Stimulated activated CD8-positive, alpha-beta memory T cell treated with anti-CD3 and anti-CD28 coated beads, Interleukin-12 subunit alpha, Interleukin-12 subunit beta, amount 100 ng/mL, for 24 hours (primary cell): ENCODE measurements around the gene MSMB.
"Not testable (repeated sequence)": the region's sequence is repeated elsewhere in the genome, so short reads cannot be mapped to it uniquely, and the experiment has no call there.

Experiments
- DNase-seq: peaks from one replicate; pipeline ENCODE4 v3.0.0-alpha.2; 2020; ENCODE audit errors: extremely low read depth

The MSMB gene

DNA sequence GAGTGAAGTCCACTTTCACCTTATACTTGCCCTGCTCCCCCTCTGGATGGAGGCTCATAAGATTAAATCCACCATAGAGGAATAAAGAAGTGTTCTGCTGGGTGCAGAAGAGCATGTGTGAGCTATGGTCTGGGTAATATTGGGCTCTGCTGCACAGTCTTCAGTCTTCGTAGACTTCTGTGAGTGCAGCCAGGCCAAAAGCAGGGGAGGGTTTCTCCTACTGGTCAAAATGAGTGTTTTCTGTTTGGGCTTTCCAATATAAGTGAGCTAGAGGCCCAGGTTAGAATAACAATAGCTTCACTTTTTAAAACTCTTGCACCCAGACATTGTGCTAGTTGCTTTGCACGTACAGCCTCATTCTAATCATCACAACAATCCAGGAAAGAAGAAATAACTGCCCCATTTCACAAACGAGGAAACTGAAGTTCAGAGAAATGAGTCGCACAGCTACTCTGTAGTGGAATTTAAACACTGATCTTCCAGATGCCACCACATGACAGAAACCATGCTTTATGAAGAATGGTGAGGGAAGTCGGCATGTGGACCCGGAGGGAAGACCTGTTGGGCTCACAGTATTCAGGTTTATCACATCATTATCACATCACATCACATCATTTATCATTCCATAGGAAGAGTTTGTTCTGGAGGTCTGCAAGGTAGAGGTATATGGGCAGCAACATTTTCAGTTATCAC, 23.8 kb upstream of the MSMB start:
- DNase-seq, result no peak

DNA sequence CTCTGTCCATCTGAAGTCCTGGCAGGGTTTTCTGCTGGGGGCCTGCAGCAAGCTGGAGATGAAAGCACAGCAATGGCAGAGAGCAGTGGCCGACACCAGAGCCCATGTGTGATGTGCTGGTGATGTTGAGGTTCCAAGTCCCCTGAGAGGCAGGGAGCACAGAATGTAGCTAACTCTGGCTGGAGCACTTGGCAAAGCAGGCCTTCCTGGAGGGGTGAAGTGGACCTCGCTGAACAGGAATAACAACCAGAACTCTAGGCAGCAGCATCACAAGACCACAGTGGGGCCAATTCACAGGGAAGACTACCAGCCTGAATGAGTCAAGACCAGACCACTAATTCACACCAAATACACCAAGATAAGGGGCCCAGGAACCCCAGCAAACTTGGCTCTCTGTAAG, 22.8 kb upstream of the MSMB start:
- no peak for DNase-seq

DNA sequence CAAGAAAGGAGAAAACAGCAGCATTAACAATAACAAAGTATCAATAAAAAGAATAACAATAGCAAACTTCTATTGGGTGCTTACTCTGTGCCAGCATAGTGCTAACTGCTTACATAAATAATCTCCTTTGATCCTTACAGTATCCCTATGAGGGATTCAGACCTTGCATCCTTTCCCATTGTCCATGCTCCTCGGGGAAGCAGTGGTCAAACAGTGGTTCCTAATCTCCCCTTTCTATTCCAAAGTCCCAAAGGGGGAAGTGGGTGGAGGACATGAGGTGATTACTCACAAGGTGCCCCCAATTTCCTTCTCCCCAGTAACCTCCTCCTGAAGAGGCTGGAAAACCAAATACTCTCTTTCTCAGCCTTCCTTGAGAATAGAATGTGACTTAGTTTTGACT, 22.0 kb upstream of the MSMB start:
- DNase-seq, result no peak

DNA sequence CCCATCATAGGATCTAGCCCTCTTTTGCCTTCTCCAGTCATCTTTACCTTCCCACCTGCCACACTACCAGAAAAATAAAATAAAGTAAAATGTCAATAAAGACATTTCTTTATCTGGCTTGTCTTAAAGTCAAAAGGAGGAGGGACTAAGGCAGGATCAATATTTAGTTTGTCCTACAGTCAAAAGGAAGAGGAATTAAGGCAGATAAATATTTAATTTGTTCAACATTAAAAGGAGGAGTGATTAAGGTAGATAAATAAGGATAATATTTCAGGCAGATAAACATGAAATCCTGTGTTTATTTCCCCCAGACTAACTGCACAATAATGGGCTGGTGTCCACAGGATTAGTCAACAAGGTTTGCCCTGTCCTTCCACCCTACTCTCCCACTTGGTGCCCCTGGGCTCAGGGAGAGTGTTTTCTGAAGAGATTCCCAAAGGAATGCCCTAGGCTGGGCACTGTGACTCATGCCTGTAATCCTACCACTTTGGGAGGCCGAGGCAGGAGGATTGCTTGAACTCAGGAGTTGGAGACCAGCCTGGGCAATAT, 18.3 kb upstream of the MSMB start:
- DNase-seq, result no peak

DNA sequence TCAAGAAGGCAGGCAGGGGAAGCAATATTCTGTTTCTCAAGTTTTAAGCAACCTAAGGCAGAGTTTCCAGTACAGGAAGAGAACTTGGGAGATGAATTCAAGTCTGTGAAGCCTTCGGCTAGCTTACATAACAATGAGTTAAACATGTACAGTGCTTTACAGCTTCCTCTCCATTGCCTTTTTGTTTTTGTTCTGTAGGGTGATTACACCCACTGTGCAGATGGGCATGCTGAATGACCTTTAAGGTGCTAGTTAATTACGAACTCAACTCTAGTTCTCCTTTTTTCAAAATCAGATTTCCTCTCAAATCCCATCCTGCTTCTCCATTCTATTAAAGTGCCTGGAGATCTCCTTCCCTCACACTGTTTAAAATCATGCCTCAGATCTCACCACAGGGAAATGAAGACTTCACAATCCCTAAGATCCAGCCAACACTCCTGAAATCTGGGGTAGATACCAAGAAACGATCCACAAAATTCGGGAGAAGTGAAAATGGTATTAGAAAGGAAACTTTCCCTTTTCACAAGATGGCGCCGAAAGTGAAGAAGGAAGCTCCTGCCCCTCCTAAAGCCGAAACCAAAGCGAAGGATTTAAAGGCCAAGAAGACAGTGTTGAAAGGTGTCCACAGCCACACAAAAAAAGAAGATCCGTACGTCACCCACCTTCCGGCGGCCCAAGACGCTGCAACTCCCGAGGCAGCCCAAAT, 16.8 kb upstream of the MSMB start:
- DNase-seq, result no peak

DNA sequence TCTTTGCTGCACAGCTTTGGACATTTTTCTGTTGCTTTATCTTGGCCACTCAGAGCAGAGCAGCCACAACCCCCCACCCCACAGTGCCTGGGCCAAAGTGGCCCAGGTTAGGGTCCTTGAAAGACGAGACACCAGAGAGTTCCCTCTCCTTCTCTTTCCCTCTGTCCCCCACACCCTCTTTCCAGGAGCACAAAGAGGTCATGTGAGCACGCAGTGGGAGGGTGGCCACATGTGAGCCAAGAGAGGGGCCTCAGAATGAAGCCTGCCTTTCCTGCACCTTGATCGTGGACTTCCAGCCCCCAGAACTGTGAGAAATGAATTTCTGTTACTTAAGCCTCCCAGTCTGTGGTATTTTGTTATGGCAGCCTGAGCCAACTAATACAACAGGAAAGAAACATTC, 14.6 kb upstream of the MSMB start:
- no peak for DNase-seq

DNA sequence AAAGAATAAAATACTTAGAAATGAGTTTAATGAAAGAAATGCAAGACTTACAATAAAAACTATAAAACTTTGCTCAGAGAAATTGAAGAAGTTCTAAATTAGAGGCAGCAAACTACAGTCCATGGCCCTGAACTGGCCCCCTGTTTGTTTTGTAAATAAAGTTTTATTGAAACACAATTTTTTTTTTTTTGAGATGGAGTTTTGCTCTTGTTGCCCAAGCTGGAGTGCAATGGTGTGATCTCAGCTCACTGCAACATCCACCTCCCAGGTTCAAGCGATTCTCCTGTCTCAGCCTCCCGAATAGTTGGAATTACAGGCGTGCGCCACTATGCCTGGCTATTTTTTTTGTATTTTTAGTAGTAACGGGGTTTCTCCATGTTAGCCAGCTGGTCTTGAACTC, 11.9 kb upstream of the MSMB start:
- not testable (repeated sequence) for DNase-seq

DNA sequence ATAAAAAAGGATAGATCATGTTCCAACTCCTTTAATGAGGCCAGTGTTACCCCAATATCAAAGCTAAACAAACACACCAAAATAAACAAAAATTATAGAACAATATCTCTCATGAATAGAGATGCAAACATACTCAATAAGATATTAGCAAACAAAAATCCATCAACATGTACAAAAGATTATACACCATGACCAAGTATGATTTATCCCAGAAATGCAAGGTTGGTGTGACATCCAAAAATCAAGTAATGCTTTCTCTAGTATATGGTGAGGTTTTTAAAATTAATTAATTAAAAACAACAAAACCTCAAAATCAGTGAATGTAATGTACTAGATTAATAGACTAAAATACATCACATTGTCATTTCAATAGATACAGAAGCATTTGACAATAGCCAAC, 11.0 kb upstream of the MSMB start:
- DNase-seq, result no peak

DNA sequence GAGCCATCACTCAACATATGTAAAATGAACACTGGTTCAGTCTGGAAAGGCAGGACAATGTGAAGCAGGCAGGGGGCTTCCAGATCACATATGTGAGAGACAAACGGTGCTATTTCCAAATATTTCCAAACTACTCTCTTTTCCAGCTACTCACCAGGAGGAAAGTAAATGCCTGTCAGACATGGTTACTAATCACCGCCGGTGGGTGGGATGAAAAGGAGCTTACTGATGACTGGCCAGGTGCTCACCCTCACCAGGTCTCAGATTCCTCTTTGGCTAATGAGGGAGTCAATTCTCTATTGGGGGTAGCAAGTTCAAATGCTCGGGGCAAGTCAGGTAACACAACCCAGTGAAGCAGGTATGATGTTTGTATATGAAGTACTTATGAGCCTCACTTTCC, 9.7 kb upstream of the MSMB start:
- no peak for DNase-seq

DNA sequence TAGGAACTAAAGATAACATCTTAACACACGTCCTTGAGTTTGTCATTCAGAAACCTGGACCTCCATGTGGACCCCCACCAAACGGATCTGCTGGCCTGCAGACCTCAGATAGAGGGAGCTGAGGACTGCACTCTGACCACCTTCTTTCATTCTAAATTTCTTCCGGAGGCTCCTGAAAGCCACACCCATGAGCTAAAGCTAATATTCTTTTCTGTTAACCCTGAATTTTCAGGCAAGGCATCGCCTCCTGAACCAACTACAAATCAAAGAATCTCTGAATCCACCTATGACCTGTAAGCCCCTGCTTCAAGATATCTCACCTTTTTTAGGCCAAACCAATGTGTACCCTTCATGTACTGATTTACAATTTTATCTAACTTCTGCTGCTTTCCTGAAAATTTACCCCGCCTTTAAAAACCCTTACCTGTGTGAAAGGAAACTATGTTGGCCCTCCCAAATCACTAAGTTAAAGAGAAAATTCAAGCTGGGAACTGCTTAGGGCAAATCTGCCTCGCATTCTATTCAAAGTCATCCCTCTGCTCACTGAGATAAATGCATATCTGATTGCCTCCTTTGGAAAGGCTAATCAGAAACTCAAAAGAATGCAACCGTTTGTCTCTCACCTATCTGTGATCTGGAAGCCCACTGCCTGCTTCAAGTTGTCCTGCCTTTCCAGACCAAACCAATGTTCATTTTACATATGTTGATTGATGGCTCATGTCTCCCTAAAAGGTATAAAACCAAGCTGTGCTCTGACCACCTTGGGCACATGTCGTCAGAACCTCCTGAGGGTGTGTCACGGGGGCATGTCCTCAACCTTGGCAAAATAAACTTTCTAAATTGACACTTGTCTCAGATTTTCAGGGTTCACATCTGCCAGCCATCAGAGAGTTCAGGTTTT, 7.7 kb upstream of the MSMB start:
- no peak for DNase-seq

DNA sequence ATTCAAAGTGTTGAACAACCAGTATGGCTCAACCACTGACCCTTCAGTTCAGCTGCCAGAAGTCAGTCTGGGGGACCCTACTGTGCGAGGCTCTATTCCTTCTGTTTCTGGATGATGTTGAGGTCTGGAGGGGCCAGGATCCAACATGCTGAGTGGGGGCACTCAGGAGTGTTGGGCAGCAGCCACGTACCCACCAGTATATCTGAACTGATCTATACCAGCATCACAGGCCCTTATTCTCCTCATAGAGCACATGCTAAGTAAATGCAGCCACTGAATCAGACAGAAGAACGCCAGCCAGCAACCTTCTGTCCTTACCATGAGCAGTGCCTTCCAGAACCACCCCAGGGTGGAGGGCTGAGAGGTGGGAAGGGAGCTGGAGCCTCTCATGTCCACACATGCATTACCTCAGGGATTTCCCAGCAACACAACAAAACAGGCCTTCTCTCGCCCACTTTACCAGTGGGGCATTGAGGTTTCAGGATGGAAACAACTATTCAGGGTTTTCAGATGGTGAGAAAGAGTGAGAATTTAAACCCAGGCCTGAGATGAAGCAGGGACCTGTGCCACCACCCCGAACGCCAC, 6.8 kb upstream of the MSMB start:
- DNase-seq, result no peak

DNA sequence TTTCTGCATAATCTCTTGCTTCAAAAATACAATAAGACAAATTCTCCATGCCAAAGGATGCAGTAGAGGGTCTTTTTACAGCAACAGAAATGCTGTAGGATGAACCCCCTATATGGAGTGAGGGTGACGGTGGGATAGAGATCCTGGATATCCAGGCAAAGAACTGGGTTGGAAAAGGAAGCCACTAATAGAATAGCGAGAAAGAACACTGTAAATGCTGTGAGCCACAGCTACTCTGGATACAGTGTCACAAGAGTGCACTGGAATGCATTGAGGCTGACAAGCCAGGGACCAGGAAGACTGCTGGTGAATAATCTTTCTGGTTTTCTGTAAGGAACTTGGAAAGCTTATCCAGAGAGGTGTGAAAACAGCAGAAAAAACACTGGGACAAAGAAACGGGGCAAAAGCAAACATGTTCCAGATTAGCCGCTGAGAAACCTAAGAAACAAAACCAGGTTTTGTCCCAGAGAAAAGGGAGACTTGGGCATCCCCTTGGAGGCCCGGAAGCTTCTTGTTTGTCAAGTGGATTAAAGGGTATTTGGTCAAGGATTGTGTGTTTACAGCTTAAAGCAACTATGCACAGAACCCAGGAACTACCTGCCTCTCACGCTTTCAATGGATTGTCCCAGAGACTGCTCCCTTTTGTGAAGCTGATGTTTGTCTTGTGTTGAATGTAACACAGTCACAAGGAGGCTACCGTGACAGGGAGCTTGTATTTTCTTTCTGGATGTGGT, 6.2 kb upstream of the MSMB start:
- DNase-seq, result no peak

DNA sequence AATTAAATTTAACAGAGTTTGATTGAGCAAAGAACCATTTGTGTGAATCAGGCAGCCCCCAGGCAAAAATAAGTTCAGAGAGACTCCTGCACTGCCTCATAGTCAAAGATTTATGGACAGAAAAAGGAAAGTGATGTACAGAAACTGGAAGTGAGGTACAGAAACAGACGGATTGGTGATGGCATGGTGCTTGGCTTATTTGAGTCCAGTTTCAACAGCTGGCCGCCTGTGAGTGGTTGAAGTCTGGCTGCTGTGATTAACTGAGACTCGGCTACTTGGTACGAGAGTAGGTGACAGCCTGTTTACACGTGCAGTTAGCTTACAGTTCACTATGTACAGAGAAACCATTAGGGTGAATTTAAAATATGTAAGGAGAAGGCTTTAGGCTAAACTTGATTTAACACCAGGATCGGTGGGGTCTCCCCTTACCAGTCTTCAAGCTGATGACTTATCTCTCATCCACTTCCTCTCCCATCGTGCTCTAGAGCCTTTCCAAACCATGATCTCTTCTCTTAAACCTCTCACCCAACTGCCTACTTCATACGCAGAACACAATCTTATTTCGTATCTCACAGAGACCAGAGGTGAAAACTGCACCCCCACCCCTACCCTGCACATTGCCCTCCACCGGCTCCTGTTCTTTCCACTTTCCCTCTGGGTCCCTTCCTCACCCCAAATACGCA, 5.0 kb upstream of the MSMB start:
- DNase-seq, result no peak

DNA sequence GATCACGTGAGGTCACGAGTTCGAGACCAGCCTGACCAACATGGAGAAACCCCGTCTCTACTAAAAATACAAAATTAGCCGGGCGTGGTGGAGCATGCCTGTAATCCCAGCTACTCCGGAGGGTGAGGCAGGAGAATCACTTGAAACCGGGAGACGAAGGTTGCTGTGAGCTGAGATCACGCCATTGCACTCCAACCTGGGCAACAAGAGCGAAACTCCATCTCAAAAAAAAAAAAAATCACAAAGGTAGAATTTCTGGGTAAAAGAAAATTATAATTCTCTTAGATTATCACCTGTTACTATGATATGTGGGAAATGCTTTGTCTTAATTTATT, 3.4 kb upstream of the MSMB start:
- DNase-seq, result not testable (repeated sequence)

DNA sequence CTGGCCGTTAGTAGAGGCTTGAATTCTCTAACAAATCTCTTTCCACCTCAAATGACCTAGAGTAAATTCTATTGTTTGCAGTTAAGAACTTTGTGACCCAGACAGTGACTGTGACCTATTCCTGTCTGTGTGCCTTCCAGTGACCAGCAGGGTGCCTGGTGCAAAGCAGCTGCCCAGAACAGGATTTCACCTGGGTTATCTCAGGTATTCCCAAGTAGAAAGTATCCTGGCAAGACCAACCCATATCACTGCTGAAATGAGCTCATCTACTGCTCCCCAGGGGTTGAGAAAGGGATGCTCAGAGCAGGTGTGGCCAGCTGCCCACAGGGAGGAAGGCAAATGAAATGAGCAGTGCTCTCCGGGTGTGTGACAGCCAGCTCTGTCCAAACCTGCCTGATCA, 2.1 kb upstream of the MSMB start:
- DNase-seq, result no peak

DNA sequence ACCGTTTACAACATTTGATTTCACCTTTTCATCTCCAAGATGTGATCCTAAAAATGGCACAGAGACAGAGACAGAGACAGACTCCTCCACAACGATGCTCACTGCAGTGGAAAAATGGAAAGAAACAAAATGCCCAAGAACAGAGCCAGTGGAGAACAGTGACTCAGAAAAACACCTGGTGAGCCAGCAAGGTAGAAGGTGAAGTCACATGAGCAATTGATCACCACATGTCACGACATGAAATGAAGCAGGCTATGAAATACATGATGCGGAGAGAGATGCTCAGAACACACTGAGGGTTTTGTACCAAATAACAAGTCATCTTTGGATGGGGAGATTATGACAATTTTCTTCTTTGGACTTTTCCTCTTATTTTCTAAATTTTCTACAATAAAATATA, 3.5 kb downstream of the MSMB start:
- no peak for DNase-seq

DNA sequence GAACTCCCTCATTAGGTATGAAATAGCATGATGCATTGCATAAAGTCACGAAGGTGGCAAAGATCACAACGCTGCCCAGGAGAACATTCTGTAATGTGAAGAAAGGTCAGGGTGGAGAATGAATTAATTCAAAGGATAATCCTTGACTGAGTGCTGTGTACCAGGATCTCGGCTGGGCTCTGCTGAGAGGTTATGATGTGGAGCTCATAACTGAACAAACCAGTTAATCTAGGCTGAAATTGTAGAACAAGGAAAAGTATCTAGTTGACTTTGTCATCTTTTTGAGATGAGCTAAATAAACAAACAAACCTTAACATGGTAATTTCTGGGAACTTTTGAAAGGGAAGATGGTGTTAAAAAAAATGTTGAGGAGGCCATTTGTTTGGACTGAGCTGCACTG, 6.1 kb downstream of the MSMB start:
- no peak for DNase-seq

DNA sequence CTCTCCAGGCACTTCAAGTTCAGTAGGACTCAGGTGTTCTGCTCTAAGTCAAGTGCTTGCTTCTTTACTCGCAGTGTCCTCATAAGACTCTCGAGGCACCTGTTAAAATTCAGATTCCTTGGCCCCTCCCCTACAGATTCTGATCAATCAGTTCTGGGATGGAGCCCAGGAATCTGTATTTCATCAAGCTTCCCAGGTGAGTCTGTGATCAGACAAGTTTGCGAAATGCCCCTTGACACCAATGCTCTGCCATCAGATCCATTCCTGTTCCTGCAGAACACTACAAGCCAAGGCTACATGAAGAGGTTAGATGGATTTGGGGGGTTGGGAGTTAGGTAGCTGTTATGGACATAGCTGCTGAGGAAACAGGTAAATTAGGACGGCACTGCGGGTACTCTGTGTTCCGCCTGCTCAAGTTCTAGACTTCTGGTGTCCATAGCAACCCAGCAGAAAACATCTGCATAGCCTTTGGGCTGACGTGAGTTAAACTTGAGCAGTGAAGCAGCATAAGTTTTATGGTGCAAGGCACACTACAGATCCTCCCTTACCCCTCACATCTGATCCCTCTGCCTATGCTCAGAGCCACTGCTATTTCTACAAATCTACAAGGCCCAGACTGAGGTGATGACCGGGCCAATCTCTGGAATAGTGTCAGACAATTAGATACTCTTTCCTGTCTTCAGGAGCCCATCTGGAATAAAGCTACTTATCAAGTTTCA, 8.8 kb downstream of the MSMB start:
- DNase-seq, result no peak

DNA sequence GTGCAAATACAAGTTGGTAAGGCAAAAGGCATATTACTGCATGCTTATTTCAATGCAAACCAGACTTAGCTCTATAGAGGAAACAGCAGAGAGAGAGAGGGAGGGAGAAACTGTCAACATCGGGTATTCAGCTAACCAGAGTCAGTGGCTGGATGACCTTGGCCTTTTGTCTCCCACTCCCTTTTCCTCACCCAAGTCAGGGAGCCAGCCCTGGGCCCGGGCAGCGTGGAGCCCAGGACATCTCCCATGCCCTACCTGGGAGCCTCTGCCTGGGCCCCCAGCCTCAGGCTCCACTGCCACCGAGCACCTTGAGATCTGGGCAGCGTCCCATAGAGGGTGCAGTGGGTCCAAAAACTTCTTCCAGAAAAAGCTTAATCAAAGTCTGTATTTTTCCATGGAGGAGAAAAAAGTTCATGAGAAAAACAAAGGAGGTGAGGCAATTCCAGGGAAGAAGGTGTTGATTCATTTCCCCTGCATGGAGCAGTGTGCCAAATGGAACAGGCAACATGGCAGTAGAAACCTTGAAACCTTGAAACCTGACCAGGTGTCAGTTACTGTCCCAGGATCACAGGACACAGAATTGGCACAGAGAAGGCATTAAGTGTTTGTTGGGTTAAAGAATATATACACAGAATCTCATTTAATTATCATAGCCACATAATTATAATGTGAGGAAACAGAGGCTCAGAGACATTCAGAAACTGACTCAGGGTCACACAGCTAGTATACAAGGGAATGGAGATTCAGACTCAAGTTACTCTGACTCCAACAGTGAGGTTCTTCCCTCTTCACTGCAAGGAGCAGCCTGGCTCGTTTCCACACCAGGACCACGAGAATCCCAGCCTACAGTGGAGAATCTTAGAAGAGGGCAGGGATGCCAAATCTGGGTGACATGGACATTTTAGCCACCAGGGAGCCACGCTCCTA, 9.9 kb downstream of the MSMB start:
- DNase-seq, result no peak
